Testis (tissue), 5 donors: ENCODE results near the gene GTPBP1. TPM values are rescaled to one million over a fixed set of nuclear protein-coding genes. Genes with fewer than 3 reads are reported as not detected.
A peak's percentile ranks its signal among the peaks of the same experiment; 100 is the strongest.

Experiments used
- DNase-seq: peaks from one replicate; pipeline ENCODE4 v3.0.0-alpha.2; 2019
- H3K27ac ChIP-seq, 2 donors: fragments of 200-600 bp; sonication (generic); one replicate each; pipeline ENCODE4 v1.5.1; 2019
- H3K27me3 ChIP-seq: fragments of 200-600 bp; sonication (generic); one replicate; pipeline ENCODE4 v1.5.1; 2019
- H3K36me3 ChIP-seq: fragments of 200-600 bp; sonication (generic); one replicate; pipeline ENCODE4 v1.5.1; 2017; ENCODE audit warnings: low read depth; ENCODE audit errors: missing control alignments
- H3K4me1 ChIP-seq: fragments of 200-600 bp; sonication (generic); one replicate; pipeline ENCODE4 v1.5.1; 2019
- H3K4me3 ChIP-seq, 2 donors: fragments of 200-600 bp; sonication (generic); one replicate each; pipeline ENCODE4 v1.5.1; 2017 to 2019
- H3K9me3 ChIP-seq: fragments of 200-600 bp; sonication (generic); one replicate; pipeline ENCODE4 v1.5.1; 2017
- POLR2A ChIP-seq: fragments of 450-650 bp; IDR thresholded peaks from one replicate; pipeline ENCODE4 v1.6.1; 2017; ENCODE audit warnings: antibody characterized with exemption, mild to moderate bottlenecking, moderate library complexity
- WGBS, 2 donors: methylation state at CpG; one replicate each; pipeline ENCODE4 v1.1.5; 2018; 5-methylcytosine and 5-hydroxymethylcytosine counted together
- intact Hi-C: fragments of 100-400 bp; cut with DNase I; formaldehyde crosslinking; loops from one replicate; pipeline ENCODE4 v1.15.1; 2023; ENCODE audit warnings: low total_unique reads
- long read RNA-seq, 2 donors: transcript quantifications; one replicate each; lab custom pipeline, GENCODE V29; 2026
- polyA plus RNA-seq: library from polyadenylated mRNA; stranded (reverse); fragments of 350-450 nt; fragmentation: Illumina TruSeq; extraction: RNeasy Lipid Tissue Mini Kit (QIAGEN cat#74804); gene quantifications from one replicate; pipeline ENCODE4 v1.2.3, GENCODE V29; 2014; ENCODE audit warnings: low read depth, low replicate concordance; ENCODE audit not compliant: insufficient read depth
- total RNA-seq, 2 donors: library from RNA; depleted of rRNA; stranded (reverse); fragments of >200 nt; gene quantifications; one replicate each; pipeline ENCODE4 v1.2.3, GENCODE V29; 2016
- TF ChIP-seq, protein P1 (sequence below), 3 experiments: fragments of 450-650 bp in 2 of 3; fragments of 200-600 bp in 1 of 3; sonication (generic) in 1 of 3; IDR thresholded peaks; one replicate each; pipeline ENCODE4 v1.5.1; 2016 to 2019; ENCODE audit warnings: antibody characterized with exemption in 3 of 3, mild to moderate bottlenecking in 2 of 3, moderate library complexity in 1 of 3

GTPBP1 gene
- total RNA-seq, result 10 to 100 TPM; 81.5 to 89.8 TPM
- 53.1 TPM for polyA plus RNA-seq
- long read RNA-seq, donor 1, full-length matches to known transcripts, result 3 of 13 reads
- long read RNA-seq, donor 1, partial matches to known transcripts, result 10 of 13 reads
- long read RNA-seq, donor 1, other reads (novel, unspliced or antisense), result 0 of 13 reads
- long read RNA-seq, donor 2, full-length matches to known transcripts, result 8 of 8 reads
- long read RNA-seq, donor 2, partial matches to known transcripts, result 0 of 8 reads
- long read RNA-seq, donor 2, other reads (novel, unspliced or antisense), result 0 of 8 reads

DNA sequence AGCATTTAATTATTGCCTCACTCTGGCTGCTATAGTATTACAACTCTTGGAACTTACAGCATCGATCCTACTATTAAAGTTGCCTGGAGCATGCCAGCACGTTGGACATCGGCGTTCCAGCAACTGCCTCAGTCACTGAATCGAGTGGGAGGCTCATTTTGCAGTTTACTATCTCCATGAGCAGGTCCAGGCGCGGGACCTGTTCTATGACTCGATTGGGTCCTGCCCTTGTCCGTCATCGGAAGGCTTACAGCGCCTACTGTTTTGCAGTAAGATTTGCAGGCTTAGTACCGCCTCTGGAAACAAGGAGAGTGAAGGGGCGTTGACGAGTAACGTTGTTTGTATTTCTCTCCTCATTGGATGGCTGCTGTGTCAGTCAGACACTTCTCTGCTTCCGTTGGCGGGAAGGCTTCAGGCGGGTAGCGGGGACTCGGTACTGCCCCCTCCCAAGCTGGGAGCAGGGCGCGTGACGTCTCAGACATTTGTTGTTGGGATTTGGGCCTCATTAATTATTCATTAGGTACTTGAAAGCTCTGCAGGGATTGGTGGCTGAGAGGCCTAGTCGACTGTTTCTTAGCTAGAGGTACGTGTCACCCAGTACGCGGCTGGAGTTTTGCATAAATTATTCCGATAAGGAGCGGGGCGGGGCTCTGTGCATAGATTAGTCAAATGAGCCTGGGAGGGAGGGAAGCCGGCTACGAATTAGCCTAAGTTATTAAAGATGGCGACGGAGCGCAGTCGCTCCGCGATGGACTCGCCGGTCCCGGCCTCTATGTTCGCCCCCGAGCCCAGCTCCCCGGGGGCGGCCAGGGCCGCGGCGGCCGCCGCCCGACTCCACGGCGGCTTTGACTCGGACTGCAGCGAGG, at the start of gene GTPBP1:
Gene GTPBP1, plus strand, starts transcription at position 710 of the 866 bp plus-strand sequence. Its CDS starts 12 bp downstream, at position 722.
- peaks cover 26% of the 10 kb centered on the region for H3K4me1 ChIP-seq
- TF ChIP-seq POLR2A, result peak; percentile 96
- TF ChIP-seq, protein P1, sequence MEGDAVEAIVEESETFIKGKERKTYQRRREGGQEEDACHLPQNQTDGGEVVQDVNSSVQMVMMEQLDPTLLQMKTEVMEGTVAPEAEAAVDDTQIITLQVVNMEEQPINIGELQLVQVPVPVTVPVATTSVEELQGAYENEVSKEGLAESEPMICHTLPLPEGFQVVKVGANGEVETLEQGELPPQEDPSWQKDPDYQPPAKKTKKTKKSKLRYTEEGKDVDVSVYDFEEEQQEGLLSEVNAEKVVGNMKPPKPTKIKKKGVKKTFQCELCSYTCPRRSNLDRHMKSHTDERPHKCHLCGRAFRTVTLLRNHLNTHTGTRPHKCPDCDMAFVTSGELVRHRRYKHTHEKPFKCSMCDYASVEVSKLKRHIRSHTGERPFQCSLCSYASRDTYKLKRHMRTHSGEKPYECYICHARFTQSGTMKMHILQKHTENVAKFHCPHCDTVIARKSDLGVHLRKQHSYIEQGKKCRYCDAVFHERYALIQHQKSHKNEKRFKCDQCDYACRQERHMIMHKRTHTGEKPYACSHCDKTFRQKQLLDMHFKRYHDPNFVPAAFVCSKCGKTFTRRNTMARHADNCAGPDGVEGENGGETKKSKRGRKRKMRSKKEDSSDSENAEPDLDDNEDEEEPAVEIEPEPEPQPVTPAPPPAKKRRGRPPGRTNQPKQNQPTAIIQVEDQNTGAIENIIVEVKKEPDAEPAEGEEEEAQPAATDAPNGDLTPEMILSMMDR (IDR thresholded peaks at IDR 0.05), result peak in 1 of 3 experiments; percentile 4
- H3K27ac ChIP-seq, result peak within 1 kb of the TSS; percentile 91 to 95
- H3K27me3 ChIP-seq, result no peaks in the 10 kb centered on the region
- 0% methylated on average over 35 to 55 of the region's 55 CpGs for WGBS, 2 donors
- DNase-seq, result peak; percentile 100
- no peaks in the 10 kb centered on the region for H3K9me3 ChIP-seq
- H3K4me3 ChIP-seq, result peak within 1 kb of the TSS; percentile 83 to 89
- H3K36me3 ChIP-seq, result no peaks in the 10 kb centered on the region
- intact Hi-C loops, result loop anchor here (10.0 kb wide), 1 partner anchor 49 kb away; the partner anchor contains the start of gene SUN2

DNA sequence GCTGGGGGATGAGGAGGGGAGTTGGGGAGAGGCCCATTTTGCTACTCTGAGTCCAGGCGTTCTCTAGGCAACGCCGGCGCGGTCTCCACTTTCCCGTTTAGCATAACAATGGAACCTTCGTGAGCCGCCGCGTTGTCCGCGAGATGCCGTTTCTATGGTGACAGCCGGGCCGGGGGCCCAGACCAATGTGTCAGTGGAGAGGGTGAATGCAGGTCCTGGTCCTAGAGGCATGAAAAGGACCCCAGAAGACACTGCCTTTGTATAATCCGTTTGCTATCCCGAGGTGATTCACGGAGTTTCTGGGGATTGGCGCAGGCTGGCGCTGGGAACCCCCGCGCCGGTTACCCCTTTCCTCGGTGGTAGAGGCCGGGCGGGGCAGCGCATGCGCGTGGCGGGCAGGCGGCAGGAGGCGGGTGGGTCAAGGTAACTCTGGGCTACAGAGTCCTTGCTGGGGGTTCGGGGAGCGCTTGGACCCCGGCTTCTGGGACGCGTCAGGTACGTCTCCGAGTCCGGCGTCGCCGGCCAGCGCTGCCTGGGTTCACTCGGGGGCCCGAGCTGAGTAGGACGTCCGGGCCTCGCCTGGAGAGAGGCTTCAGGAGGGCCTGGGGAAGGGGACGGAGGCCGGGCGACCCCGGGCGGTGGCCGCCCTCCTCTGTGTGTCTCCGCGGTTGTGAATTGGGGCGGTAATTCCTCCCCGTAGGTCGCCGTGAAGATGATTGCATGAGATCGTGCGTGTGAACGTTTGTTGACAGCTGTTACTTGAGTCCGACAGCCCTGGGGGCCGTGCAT, 49.3 kb upstream of the GTPBP1 start, which contains the start of the genes CBY1 and FAM227A:
Gene CBY1, plus strand, starts transcription at position 383 of the 789 bp plus-strand sequence. CDS start 11,417 bp downstream, outside the sequence.
Gene FAM227A, minus strand, starts transcription at position 137 of the 789 bp plus-strand sequence. CDS start 6,224 bp downstream, outside the sequence.
- 0 to 1% methylated on average over 16 to 66 of the region's 66 CpGs for WGBS, 2 donors
- TF ChIP-seq, protein P1 (IDR thresholded peaks at IDR 0.05), result peak in 1 of 3 experiments; percentile 4
- TF ChIP-seq POLR2A, result no peak
- H3K9me3 ChIP-seq, result no peaks in the 10 kb centered on the region
- no peaks in the 10 kb centered on the region for H3K27me3 ChIP-seq
- H3K36me3 ChIP-seq, result no peaks in the 10 kb centered on the region
- H3K4me1 ChIP-seq, result peaks cover 4% of the 10 kb centered on the region
- intact Hi-C loops, result no loop called here
- H3K27ac ChIP-seq, result peak within 1 kb of the TSS; percentile 71 to 83
- peak within 1 kb of the TSS; percentile 77 to 83 for H3K4me3 ChIP-seq
- peak; percentile 94 for DNase-seq

DNA sequence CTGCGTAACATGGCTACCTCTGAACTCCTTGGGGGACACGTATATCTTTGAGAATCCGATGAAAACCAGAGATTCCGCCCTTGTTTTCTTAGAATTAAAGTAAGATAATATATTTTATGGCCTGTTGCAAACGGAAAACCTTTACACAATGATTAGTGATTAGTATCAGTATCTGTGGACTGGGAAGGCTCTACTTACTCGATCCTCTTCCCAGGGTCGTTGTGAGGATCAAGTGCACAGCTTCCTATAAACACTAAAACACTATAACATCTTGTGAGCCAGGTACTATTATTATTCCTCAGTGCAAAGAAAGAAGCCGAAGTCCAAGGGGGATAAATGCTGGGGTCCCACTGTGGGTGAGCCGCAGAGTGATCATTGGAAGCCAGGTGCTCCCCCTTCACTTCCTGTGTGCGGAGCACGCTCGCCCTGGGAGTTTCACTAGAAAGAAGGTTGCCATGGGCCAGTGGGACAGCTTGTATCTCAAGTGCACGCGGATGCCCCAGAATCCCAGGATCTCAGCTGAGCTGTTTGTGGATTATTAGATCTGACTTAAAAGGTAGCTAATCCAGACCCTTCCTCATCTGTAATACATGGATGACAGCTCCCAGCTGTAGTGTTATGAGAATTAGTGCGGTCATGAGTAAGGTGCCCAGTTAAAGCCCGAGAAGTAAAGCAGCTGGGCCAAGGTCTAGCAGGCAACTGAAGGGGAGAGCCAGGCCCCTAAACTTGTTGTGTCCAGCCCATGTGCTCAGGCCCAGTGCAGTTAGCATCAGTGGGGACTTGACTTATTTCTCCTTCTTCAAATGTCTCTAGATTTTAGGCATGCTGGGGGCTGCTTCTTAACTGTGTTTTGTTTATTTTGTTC, 48.5 kb upstream of the GTPBP1 start:
- intact Hi-C loops, result no loop called here
- DNase-seq, result peak; percentile 43
- TF ChIP-seq, protein P1 (IDR thresholded peaks at IDR 0.05), result no peak
- no peak for TF ChIP-seq POLR2A
- Histone ChIP-seq H3K4me1 (peaks cover 4% of the 10 kb centered on the region), H3K9me3 (no peaks in the 10 kb centered on the region), H3K27me3 (no peaks in the 10 kb centered on the region), H3K27ac (peak overlapping the region; percentile 71 to 83), H3K36me3 (no peaks in the 10 kb centered on the region), H3K4me3 (peak overlapping the region; percentile 77 to 83)
- 6 to 12% methylated on average over 15 to 16 of the region's 16 CpGs for whole genome bisulfite sequencing, 2 donors

DNA sequence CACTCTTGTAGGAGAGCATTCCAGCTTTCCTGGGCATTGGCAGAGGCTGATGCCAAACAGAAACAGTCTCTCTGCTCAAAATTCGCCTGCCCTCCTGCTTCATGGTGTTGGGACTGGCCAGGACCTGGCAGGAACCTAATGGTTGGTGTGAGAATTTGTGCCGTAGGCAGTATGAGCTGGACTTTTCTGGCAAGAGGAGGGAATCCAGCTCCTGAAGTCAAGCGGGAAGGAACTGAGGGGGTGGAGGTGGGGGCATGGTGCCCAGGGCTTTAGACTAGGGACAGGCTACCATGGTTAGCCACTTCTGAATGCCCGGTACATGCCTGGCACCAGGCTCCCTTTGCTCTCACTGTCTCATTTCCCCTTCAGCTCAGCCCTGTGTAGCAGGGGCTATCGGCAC, 30.9 kb upstream of the GTPBP1 start:
- WGBS, 2 donors, result 80 to 90% methylated on average over 5 of the region's 5 CpGs
- no peak for DNase-seq
- intact Hi-C loops, result no loop called here
- H3K27me3 ChIP-seq, result no peaks in the 10 kb centered on the region
- no peak overlapping the region for H3K4me3 ChIP-seq
- no peak overlapping the region for H3K27ac ChIP-seq
- H3K4me1 ChIP-seq, result no peaks in the 10 kb centered on the region
- TF ChIP-seq, protein P1 (IDR thresholded peaks at IDR 0.05), result no peak
- TF ChIP-seq POLR2A, result no peak
- no peaks in the 10 kb centered on the region for H3K9me3 ChIP-seq
- no peaks in the 10 kb centered on the region for H3K36me3 ChIP-seq
